ENCODE measurements around the gene EEF1G. TPM values are rescaled to one million over a fixed set of nuclear protein-coding genes. Genes with fewer than 3 reads are reported as not detected.
A peak's percentile ranks its signal among the peaks of the same experiment; 100 is the strongest.

Gene EEF1G
- total RNA-seq, 1 experiment from 2014 or later = 1,119 TPM

DNA sequence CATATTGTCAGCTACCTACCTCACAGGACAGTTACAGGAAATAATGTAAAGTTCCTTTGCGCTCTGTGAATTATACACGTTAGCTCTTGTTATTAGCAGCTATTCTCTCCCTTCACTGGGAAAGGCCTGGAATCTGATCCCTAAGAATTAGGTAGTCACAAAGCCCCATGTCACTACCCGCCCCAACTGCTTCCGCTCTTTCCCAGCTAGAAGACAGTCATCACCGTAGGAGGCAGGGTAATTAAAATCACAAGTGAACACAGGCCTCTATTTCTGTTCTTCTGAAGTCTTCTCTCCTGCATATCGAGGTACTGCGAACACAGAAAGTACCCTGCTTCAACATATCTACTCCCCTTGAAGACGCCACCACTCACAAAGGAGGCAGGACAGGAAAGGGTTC, 14.5 kb downstream of the EEF1G start:
- H3K27me3 ChIP-seq (ENCODE audit: control insufficient read depth, insufficient read depth, low read length) = no peaks in the 10 kb centered on the region
- no peaks in the 10 kb centered on the region for H3K9me3 ChIP-seq (ENCODE audit: control insufficient read depth, insufficient read depth, low read depth, low read length)
- no TSS peak for BruUV-seq (replicated peaks)
- peak overlapping the region; percentile 94 for H3K27ac ChIP-seq (ENCODE audit: low read length)
- peaks cover 96% of the 10 kb centered on the region for H3K4me1 ChIP-seq (ENCODE audit: control insufficient read depth, insufficient read depth, low read length)
- ChIA-PET CTCF (interaction anchor here (3.0 kb wide), 1 partner anchor 134 kb away, joined by 14 read pairs; no protein-coding TSS in a partner anchor), POLR2A (interaction anchor here (0.6 to 1.2 kb wide), 3 partner anchors 11 to 100 kb away, joined by 3 to 6 read pairs (median 4); partner anchors contain the start of gene AHNAK)
- intact Hi-C loops (cut with micrococcal nuclease; ENCODE audit: unreplicated experiment) = no loop called here
- DNase-seq (ENCODE audit: low read depth, low spot score) (no peak), ATAC-seq (no peak)
- no peak overlapping the region for H3K4me3 ChIP-seq (ENCODE audit: low read depth in 2 of 2, low read length in 2 of 2)
- in situ Hi-C loops (cut with HindIII; ENCODE audit: low pct_unique_long_range_greater_than_20kb, low sequenced_read_pairs) = no loop called here
- H3K36me3 ChIP-seq (ENCODE audit: control insufficient read depth, insufficient read depth, low read length) = peaks cover 10% of the 10 kb centered on the region; the same call in 1 of the 2 replicates
- TF ChIP-seq TCF7L2 (IDR thresholded peaks at IDR 0.05; ENCODE audit: low read depth, low read length) (no peak), POLR2AphosphoS5 (IDR thresholded peaks at IDR 0.05; ENCODE audit: low read depth, low read length) (no peak; the same call in 1 of the 2 replicates), SIN3A (IDR thresholded peaks at IDR 0.05; ENCODE audit: borderline replicate concordance, insufficient read depth, low read depth, low read length) (no peak)
- TF ChIP-seq, protein P1, sequence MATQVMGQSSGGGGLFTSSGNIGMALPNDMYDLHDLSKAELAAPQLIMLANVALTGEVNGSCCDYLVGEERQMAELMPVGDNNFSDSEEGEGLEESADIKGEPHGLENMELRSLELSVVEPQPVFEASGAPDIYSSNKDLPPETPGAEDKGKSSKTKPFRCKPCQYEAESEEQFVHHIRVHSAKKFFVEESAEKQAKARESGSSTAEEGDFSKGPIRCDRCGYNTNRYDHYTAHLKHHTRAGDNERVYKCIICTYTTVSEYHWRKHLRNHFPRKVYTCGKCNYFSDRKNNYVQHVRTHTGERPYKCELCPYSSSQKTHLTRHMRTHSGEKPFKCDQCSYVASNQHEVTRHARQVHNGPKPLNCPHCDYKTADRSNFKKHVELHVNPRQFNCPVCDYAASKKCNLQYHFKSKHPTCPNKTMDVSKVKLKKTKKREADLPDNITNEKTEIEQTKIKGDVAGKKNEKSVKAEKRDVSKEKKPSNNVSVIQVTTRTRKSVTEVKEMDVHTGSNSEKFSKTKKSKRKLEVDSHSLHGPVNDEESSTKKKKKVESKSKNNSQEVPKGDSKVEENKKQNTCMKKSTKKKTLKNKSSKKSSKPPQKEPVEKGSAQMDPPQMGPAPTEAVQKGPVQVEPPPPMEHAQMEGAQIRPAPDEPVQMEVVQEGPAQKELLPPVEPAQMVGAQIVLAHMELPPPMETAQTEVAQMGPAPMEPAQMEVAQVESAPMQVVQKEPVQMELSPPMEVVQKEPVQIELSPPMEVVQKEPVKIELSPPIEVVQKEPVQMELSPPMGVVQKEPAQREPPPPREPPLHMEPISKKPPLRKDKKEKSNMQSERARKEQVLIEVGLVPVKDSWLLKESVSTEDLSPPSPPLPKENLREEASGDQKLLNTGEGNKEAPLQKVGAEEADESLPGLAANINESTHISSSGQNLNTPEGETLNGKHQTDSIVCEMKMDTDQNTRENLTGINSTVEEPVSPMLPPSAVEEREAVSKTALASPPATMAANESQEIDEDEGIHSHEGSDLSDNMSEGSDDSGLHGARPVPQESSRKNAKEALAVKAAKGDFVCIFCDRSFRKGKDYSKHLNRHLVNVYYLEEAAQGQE (IDR thresholded peaks at IDR 0.05; ENCODE audit: insufficient read depth in 1 of 2, low read depth in 2 of 2, low read length in 1 of 2) = no peak
- TF ChIP-seq, protein P2, sequence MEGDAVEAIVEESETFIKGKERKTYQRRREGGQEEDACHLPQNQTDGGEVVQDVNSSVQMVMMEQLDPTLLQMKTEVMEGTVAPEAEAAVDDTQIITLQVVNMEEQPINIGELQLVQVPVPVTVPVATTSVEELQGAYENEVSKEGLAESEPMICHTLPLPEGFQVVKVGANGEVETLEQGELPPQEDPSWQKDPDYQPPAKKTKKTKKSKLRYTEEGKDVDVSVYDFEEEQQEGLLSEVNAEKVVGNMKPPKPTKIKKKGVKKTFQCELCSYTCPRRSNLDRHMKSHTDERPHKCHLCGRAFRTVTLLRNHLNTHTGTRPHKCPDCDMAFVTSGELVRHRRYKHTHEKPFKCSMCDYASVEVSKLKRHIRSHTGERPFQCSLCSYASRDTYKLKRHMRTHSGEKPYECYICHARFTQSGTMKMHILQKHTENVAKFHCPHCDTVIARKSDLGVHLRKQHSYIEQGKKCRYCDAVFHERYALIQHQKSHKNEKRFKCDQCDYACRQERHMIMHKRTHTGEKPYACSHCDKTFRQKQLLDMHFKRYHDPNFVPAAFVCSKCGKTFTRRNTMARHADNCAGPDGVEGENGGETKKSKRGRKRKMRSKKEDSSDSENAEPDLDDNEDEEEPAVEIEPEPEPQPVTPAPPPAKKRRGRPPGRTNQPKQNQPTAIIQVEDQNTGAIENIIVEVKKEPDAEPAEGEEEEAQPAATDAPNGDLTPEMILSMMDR (IDR thresholded peaks at IDR 0.05) = no peak

DNA sequence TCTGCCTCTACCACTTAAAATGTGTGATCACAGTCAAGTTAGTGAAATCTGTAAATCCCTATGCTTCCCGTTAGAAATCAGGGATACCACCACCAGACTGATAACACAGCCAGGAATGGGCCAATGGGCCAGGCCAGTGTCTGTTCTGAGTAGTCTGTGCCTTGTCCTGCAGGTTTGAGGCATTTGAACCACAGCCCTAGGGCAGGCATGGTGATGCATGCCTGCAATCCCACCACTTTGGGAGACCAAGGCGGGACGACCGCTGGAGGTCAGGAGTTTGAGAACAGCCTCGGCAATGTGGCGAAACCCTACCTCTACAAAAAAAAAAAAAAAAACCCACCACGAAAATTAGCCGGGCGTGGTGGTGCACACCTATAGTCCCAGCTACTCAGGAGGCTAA, 15.0 kb downstream of the EEF1G start:
- BruUV-seq (replicated peaks) = no TSS peak
- ChIA-PET CTCF (interaction anchor here (1.0 to 3.0 kb wide), 2 partner anchors 16 to 134 kb away, joined by 4 to 14 read pairs; no protein-coding TSS in a partner anchor), POLR2A (interaction anchor here (0.6 to 1.2 kb wide), 5 partner anchors 9 to 136 kb away, joined by 3 to 6 read pairs (median 4); partner anchors contain the start of gene AHNAK)
- peaks cover 98% of the 10 kb centered on the region for H3K4me1 ChIP-seq (ENCODE audit: control insufficient read depth, insufficient read depth, low read length)
- H3K4me3 ChIP-seq (ENCODE audit: low read depth in 2 of 2, low read length in 2 of 2) = no peak overlapping the region
- TF ChIP-seq POLR2AphosphoS5 (IDR thresholded peaks at IDR 0.05; ENCODE audit: low read depth, low read length) (no peak), TCF7L2 (IDR thresholded peaks at IDR 0.05; ENCODE audit: low read depth, low read length) (no peak), SIN3A (IDR thresholded peaks at IDR 0.05; ENCODE audit: borderline replicate concordance, insufficient read depth, low read depth, low read length) (no peak)
- TF ChIP-seq, protein P1 (IDR thresholded peaks at IDR 0.05; ENCODE audit: insufficient read depth in 1 of 2, low read depth in 2 of 2, low read length in 1 of 2) = no peak
- TF ChIP-seq, protein P2 (IDR thresholded peaks at IDR 0.05) = no peak
- in situ Hi-C loops (cut with HindIII; ENCODE audit: low pct_unique_long_range_greater_than_20kb, low sequenced_read_pairs) (no loop called here), intact Hi-C loops (cut with micrococcal nuclease; ENCODE audit: unreplicated experiment) (no loop called here)
- DNase-seq (ENCODE audit: low read depth, low spot score) (no peak), ATAC-seq (no peak)
- no peaks in the 10 kb centered on the region for H3K9me3 ChIP-seq (ENCODE audit: control insufficient read depth, insufficient read depth, low read depth, low read length)
- H3K27me3 ChIP-seq (ENCODE audit: control insufficient read depth, insufficient read depth, low read length) = no peaks in the 10 kb centered on the region
- H3K27ac ChIP-seq (ENCODE audit: low read length) = peak overlapping the region; percentile 94
- peaks cover 9% of the 10 kb centered on the region; the same call in 1 of the 2 replicates for H3K36me3 ChIP-seq (ENCODE audit: control insufficient read depth, insufficient read depth, low read length)
